Neuronal stem cell (in vitro differentiated cells): ENCODE results near the gene TMPRSS11A.

Experiments used
- DNase-seq: peaks from one replicate; pipeline ENCODE4 v3.0.0-alpha.2; 2013; ENCODE audit warnings: low spot score
- H2AFZ ChIP-seq: one replicate; pipeline ENCODE4 v1.6.1; 2013; ENCODE audit warnings: mild to moderate bottlenecking, low read length, inconsistent platforms
- H2AK5ac ChIP-seq: 2 replicates; pipeline ENCODE4 v1.6.1; 2013; ENCODE audit warnings: low read depth, mild to moderate bottlenecking, inconsistent platforms, low read length, moderate library complexity, mixed read lengths
- H2BK120ac ChIP-seq: 2 replicates; pipeline ENCODE4 v1.6.1; 2013; ENCODE audit warnings: low read depth, mild to moderate bottlenecking, inconsistent platforms, low read length, moderate library complexity, mixed read lengths
- H2BK12ac ChIP-seq: one replicate; pipeline ENCODE4 v1.6.1; 2013; ENCODE audit warnings: low read length, inconsistent platforms
- H2BK15ac ChIP-seq: 2 replicates; pipeline ENCODE4 v1.6.1; 2013; ENCODE audit warnings: mild to moderate bottlenecking, low read length, inconsistent platforms, mixed read lengths
- H2BK5ac ChIP-seq: one replicate; pipeline ENCODE4 v1.6.1; 2013; ENCODE audit warnings: inconsistent platforms, mild to moderate bottlenecking, low read length, moderate library complexity
- H3K14ac ChIP-seq: one replicate; pipeline ENCODE4 v1.6.1; 2013; ENCODE audit warnings: low read length, inconsistent platforms
- H3K18ac ChIP-seq: 2 replicates; pipeline ENCODE4 v1.6.1; 2013; ENCODE audit warnings: low read length, inconsistent platforms
- H3K23ac ChIP-seq: 2 replicates; pipeline ENCODE4 v1.6.1; 2013; ENCODE audit warnings: low read depth, mild to moderate bottlenecking, mixed read lengths, low read length, inconsistent platforms; ENCODE audit not compliant: poor library complexity
- H3K27ac ChIP-seq: replicated peaks from 3 replicates; pipeline ENCODE4 v1.5.1; 2013; ENCODE audit warnings: low read length, inconsistent platforms
- H3K27me3 ChIP-seq, 3 experiments: 2 replicates each; pipeline ENCODE4 v1.6.1; 2013; ENCODE audit warnings: low read length in 3 of 3, mild to moderate bottlenecking in 2 of 3, inconsistent platforms in 1 of 3, low read depth in 1 of 3, mixed read lengths in 1 of 3, moderate library complexity in 1 of 3; ENCODE audit not compliant: control insufficient read depth in 3 of 3, insufficient read depth in 3 of 3
- H3K36me3 ChIP-seq, 2 donors: replicated peaks in 1 of 2; 2 replicates each; pipeline ENCODE4 v1.6.1; 2013; ENCODE audit warnings: low read length in 2 of 2; ENCODE audit not compliant: control insufficient read depth in 2 of 2, insufficient read depth in 2 of 2
- H3K4ac ChIP-seq: 2 replicates; pipeline ENCODE4 v1.6.1; 2013; ENCODE audit warnings: inconsistent platforms, mild to moderate bottlenecking, low read length, moderate library complexity
- H3K4me1 ChIP-seq, 2 donors: 1 replicate in 1 of 2; 2 replicates in 1 of 2; pipeline ENCODE4 v1.6.1; 2013; ENCODE audit warnings: low read length in 2 of 2, low read depth in 1 of 2; ENCODE audit not compliant: control insufficient read depth in 2 of 2, insufficient read depth in 1 of 2
- H3K4me2 ChIP-seq: one replicate; pipeline ENCODE4 v1.6.1; 2013; ENCODE audit warnings: mild to moderate bottlenecking, low read length, inconsistent platforms; ENCODE audit not compliant: insufficient read depth, poor library complexity, severe bottlenecking
- H3K4me3 ChIP-seq, 2 donors: 2 replicates each; pipeline ENCODE4 v1.5.1; 2013; ENCODE audit warnings: low read length in 2 of 2, mild to moderate bottlenecking in 2 of 2, inconsistent platforms in 1 of 2, moderate library complexity in 1 of 2
- H3K79me1 ChIP-seq: one replicate; pipeline ENCODE4 v1.6.1; 2013; ENCODE audit warnings: low read depth, mild to moderate bottlenecking, inconsistent platforms, low read length, moderate library complexity
- H3K9ac ChIP-seq: one replicate; pipeline ENCODE4 v1.6.1; 2013; ENCODE audit warnings: mild to moderate bottlenecking, low read depth, low read length, inconsistent platforms; ENCODE audit not compliant: poor library complexity
- H3K9me3 ChIP-seq, 2 donors: replicated peaks in 1 of 2; 2 replicates each; pipeline versions ENCODE3 to v1.6.1; 2013; ENCODE audit warnings: low read length in 2 of 2, mild to moderate bottlenecking in 2 of 2, inconsistent platforms in 1 of 2, low read depth in 1 of 2, mixed read lengths in 1 of 2, moderate library complexity in 1 of 2; ENCODE audit not compliant: control insufficient read depth in 2 of 2, insufficient read depth in 1 of 2
- H4K8ac ChIP-seq: one replicate; pipeline ENCODE4 v1.6.1; 2013; ENCODE audit warnings: low read depth, mild to moderate bottlenecking, inconsistent platforms, low read length, moderate library complexity
- H4K91ac ChIP-seq: one replicate; pipeline ENCODE4 v1.6.1; 2013; ENCODE audit warnings: low read length, low read depth, mild to moderate bottlenecking, inconsistent platforms; ENCODE audit not compliant: poor library complexity
- WGBS, 2 donors: extraction: QIAGEN DNeasy Blood & Tissue Kit; methylation state at CpG; one replicate each; pipeline ENCODE4 v1.1.7; 2013; ENCODE audit warnings: missing lambda C conversion rate in 2 of 2, mixed read lengths in 1 of 2; ENCODE audit not compliant: insufficient read length in 2 of 2, insufficient replicate concordance in 1 of 2; ENCODE audit errors: extremely low coverage in 2 of 2; 5-methylcytosine and 5-hydroxymethylcytosine counted together

The TMPRSS11A gene

GRCh38 chr4:67926485-67926884, 36.8 kb downstream of the TMPRSS11A start:
- Histone ChIP-seq H2BK12ac (no peak overlapping the region), H3K23ac (peak overlapping the region; percentile 65), H2AK5ac (peak overlapping the region; percentile 54), H3K36me3 (no peaks in the 10 kb centered on the region), H3K4me2 (no peak overlapping the region), H4K8ac (no peak overlapping the region), H2BK120ac (no peak overlapping the region), H2BK15ac (no peak overlapping the region), H3K4ac (no peak overlapping the region), H2AFZ (no peak overlapping the region), H3K9me3 (peaks cover 0 to 2% of the 10 kb centered on the region in 2 donors), H3K27me3 (no peaks in the 10 kb centered on the region), H3K18ac (no peak overlapping the region), H4K91ac (no peak overlapping the region), H3K4me3 (no peak overlapping the region), H3K4me1 (no peaks in the 10 kb centered on the region), H2BK5ac (no peak overlapping the region), H3K27ac (no peak overlapping the region), H3K14ac (peak overlapping the region; percentile 25), H3K9ac (no peak overlapping the region), H3K79me1 (no peaks in the 10 kb centered on the region)
- WGBS, 2 donors, result no CpG with 5 or more reads among the region's 7 CpGs
- DNase-seq, result no peak

GRCh38 chr4:67922697-67923096, 40.6 kb downstream of the TMPRSS11A start:
- H4K91ac ChIP-seq, result no peak overlapping the region
- H2BK5ac ChIP-seq, result no peak overlapping the region
- H3K4me1 ChIP-seq, result no peaks in the 10 kb centered on the region
- no peak for DNase-seq
- no peak overlapping the region for H2BK12ac ChIP-seq
- no peak overlapping the region for H2AK5ac ChIP-seq
- no peaks in the 10 kb centered on the region for H3K27me3 ChIP-seq
- H3K27ac ChIP-seq, result no peak overlapping the region
- no peaks in the 10 kb centered on the region for H3K79me1 ChIP-seq
- H3K18ac ChIP-seq, result no peak overlapping the region
- H3K4ac ChIP-seq, result no peak overlapping the region
- H3K36me3 ChIP-seq, result no peaks in the 10 kb centered on the region
- H3K14ac ChIP-seq, result no peak overlapping the region
- no peak overlapping the region for H4K8ac ChIP-seq
- no peak overlapping the region for H2AFZ ChIP-seq
- H3K4me2 ChIP-seq, result no peak overlapping the region
- H2BK15ac ChIP-seq, result no peak overlapping the region
- H3K9me3 ChIP-seq, result peaks cover 0 to 2% of the 10 kb centered on the region in 2 donors
- no CpG with 5 or more reads among the region's 4 CpGs for WGBS, 2 donors
- no peak overlapping the region for H2BK120ac ChIP-seq
- no peak overlapping the region for H3K9ac ChIP-seq
- no peak overlapping the region for H3K4me3 ChIP-seq
- no peak overlapping the region for H3K23ac ChIP-seq

- Histone ChIP-seq H3K4me2 (no peak overlapping the region), H2AFZ (no peak overlapping the region), H3K27me3 (no peaks in the 10 kb centered on the region), H2BK5ac (no peak overlapping the region), H3K23ac (no peak overlapping the region), H4K8ac (no peak overlapping the region), H3K4ac (no peak overlapping the region), H3K14ac (no peak overlapping the region), H2BK15ac (no peak overlapping the region), H3K18ac (no peak overlapping the region), H3K4me3 (no peak overlapping the region), H2AK5ac (no peak overlapping the region), H4K91ac (no peak overlapping the region), H2BK12ac (no peak overlapping the region), H3K27ac (no peak overlapping the region), H3K79me1 (no peaks in the 10 kb centered on the region), H3K4me1 (no peaks in the 10 kb centered on the region), H3K9me3 (no peaks in the 10 kb centered on the region), H3K9ac (no peak overlapping the region), H2BK120ac (no peak overlapping the region), H3K36me3 (no peaks in the 10 kb centered on the region)
- DNase-seq, result no peak
Measured at GRCh38 chr4:67918428-67918827, 44.9 kb downstream of the TMPRSS11A start.

- WGBS, 2 donors, result no CpG with 5 or more reads among the region's 5 CpGs
- no peak overlapping the region for H4K8ac ChIP-seq
Measured at GRCh38 chr4:67915400-67915966, 47.8 kb downstream of the TMPRSS11A start.

More at GRCh38 chr4:67915400-67915966, 47.8 kb downstream of the TMPRSS11A start:
- Histone ChIP-seq H3K27ac (no peak overlapping the region), H3K36me3 (no peaks in the 10 kb centered on the region), H3K27me3 (no peaks in the 10 kb centered on the region), H3K23ac (no peak overlapping the region), H3K9ac (no peak overlapping the region), H2BK5ac (no peak overlapping the region), H3K4me1 (no peaks in the 10 kb centered on the region), H3K14ac (no peak overlapping the region), H3K4ac (no peak overlapping the region), H2BK15ac (no peak overlapping the region), H2BK12ac (no peak overlapping the region), H3K4me3 (no peak overlapping the region), H2AK5ac (no peak overlapping the region), H2BK120ac (no peak overlapping the region), H3K79me1 (no peaks in the 10 kb centered on the region), H4K91ac (no peak overlapping the region), H3K4me2 (no peak overlapping the region), H3K18ac (no peak overlapping the region), H3K9me3 (no peaks in the 10 kb centered on the region), H2AFZ (no peak overlapping the region)
- DNase-seq, result no peak
